Stimulated activated CD8-positive, alpha-beta memory T cell treated with anti-CD3 and anti-CD28 coated beads, Interleukin-15, amount 100 ng/mL, for 1 hour (primary cell): Measurements from ENCODE around the gene WBP2NL.
"Not testable (repeated sequence)": the region's sequence is repeated elsewhere in the genome, so short reads cannot be mapped to it uniquely, and the experiment has no call there.

Experiments used
- DNase-seq: peaks from one replicate; pipeline ENCODE4 v3.0.0-alpha.2; 2020; ENCODE audit warnings: low read depth

The WBP2NL gene

GRCh38 chr22:41998361-41999261, at the start of gene WBP2NL:
WBP2NL (plus strand) TSS chr22:41998788; CDS start chr22:41998819, 31 bp downstream.
- DNase-seq = peak; percentile 81

GRCh38 chr22:41948928-41949296, 49.7 kb upstream of the WBP2NL start:
- not testable (repeated sequence) for DNase-seq

- DNase-seq = no peak
Observed at GRCh38 chr22:41949297-41949965, 49.2 kb upstream of the WBP2NL start.

- no peak for DNase-seq
Observed at GRCh38 chr22:41951898-41952474, 46.6 kb upstream of the WBP2NL start, which contains the start of gene SMIM45. SMIM45 (plus strand) TSS chr22:41952150.

- DNase-seq = no peak
Observed at GRCh38 chr22:41952713-41953112, 45.9 kb upstream of the WBP2NL start.

GRCh38 chr22:41957941-41958556, 40.5 kb upstream of the WBP2NL start:
- DNase-seq = no peak

GRCh38 chr22:41963453-41964111, 35.0 kb upstream of the WBP2NL start:
- no peak for DNase-seq

- DNase-seq = no peak
Observed at GRCh38 chr22:41964112-41964491, 34.5 kb upstream of the WBP2NL start.

GRCh38 chr22:41966225-41966606, 32.4 kb upstream of the WBP2NL start:
- DNase-seq = no peak

- DNase-seq = no peak
Observed at GRCh38 chr22:41966607-41967240, 31.9 kb upstream of the WBP2NL start.

GRCh38 chr22:41968601-41969000, 30.0 kb upstream of the WBP2NL start:
- DNase-seq = no peak

- DNase-seq = no peak
Observed at GRCh38 chr22:41969110-41969646, 29.4 kb upstream of the WBP2NL start, which contains the start of gene SEPTIN3. SEPTIN3 (plus strand) TSS chr22:41969443; CDS start chr22:41971493, 2,050 bp downstream.

- DNase-seq = no peak
Observed at GRCh38 chr22:41970601-41971000, 28.0 kb upstream of the WBP2NL start.

GRCh38 chr22:41971431-41971830, 27.2 kb upstream of the WBP2NL start:
- DNase-seq = no peak

- DNase-seq = no peak
Observed at GRCh38 chr22:41974691-41975290, 23.8 kb upstream of the WBP2NL start.

GRCh38 chr22:41975299-41976069, 23.1 kb upstream of the WBP2NL start:
- DNase-seq = no peak

- DNase-seq = no peak
Observed at GRCh38 chr22:41976070-41976901, 22.3 kb upstream of the WBP2NL start.

- no peak for DNase-seq
Observed at GRCh38 chr22:41976961-41977566, 21.5 kb upstream of the WBP2NL start.
